HEK293 (cell line): ENCODE data around the gene USP33.
A peak's percentile ranks its signal among the peaks of the same experiment; 100 is the strongest.

Experiments
- CTCF ChIA-PET: fragments of 350-600 bp; formaldehyde crosslinking; extraction: SDS; loops from one replicate; lab custom pipeline; 2021; ENCODE audit warnings: antibody characterized with exemption; lab: Yijun Ruan, JAX
- POLR2A ChIA-PET: fragments of 300-600 bp; formaldehyde crosslinking; extraction: SDS; loops from one replicate; lab custom pipeline; 2020; ENCODE audit warnings: antibody characterized with exemption, inconsistent platforms; lab: Yijun Ruan, JAX
- H3K27ac ChIP-seq: fragments of 200-500 bp; sonication (Bioruptor generic); 2 replicates; pipeline ENCODE4 v1.5.1; 2014; ENCODE audit warnings: low read depth, low read length, control low read depth, inconsistent platforms; ENCODE audit errors: extremely low read depth
- H3K36me3 ChIP-seq, 2 experiments: fragments of 200-500 bp in 1 of 2; sonication (Bioruptor generic) in 1 of 2; 1 replicate in 1 of 2; 2 replicates in 1 of 2; pipeline ENCODE4 v1.5.1; 2014 to 2017; ENCODE audit warnings: inconsistent platforms in 2 of 2, low read length in 2 of 2; ENCODE audit not compliant: control insufficient read depth in 2 of 2, insufficient read depth in 1 of 2
- H3K4me1 ChIP-seq: fragments of 200-500 bp; sonication (Bioruptor generic); 2 replicates; pipeline ENCODE4 v1.5.1; 2014; ENCODE audit warnings: mild to moderate bottlenecking, low read length, inconsistent platforms; ENCODE audit not compliant: control insufficient read depth, insufficient read depth
- H3K4me3 ChIP-seq: 2 replicates; pipeline ENCODE4 v1.5.1; 2011; ENCODE audit warnings: low read depth, mild to moderate bottlenecking, control low read depth, low read length, moderate library complexity
- H3K9me3 ChIP-seq: fragments of 200-500 bp; sonication (Bioruptor generic); 2 replicates; pipeline ENCODE4 v1.5.1; 2014; ENCODE audit warnings: low read depth, low read length, inconsistent platforms; ENCODE audit not compliant: control insufficient read depth, insufficient read depth
- ATF2 ChIP-seq: fragments of 450-650 bp; formaldehyde crosslinking; IDR thresholded peaks from 2 replicates; pipeline ENCODE4 v1.5.1; 2016; ENCODE audit warnings: missing biosample characterization, missing genetic modification characterization, low read depth
- KLF17 ChIP-seq: fragments of 450-650 bp; formaldehyde crosslinking; IDR thresholded peaks from 2 replicates; pipeline ENCODE4 v1.5.1; 2016; ENCODE audit warnings: missing biosample characterization, missing genetic modification characterization
- KLF7 ChIP-seq: fragments of 450-650 bp; formaldehyde crosslinking; IDR thresholded peaks from 2 replicates; pipeline ENCODE4 v1.5.1; 2016; ENCODE audit warnings: missing biosample characterization, missing genetic modification characterization, borderline replicate concordance
- PBX3 ChIP-seq: sonication (generic); formaldehyde crosslinking; IDR thresholded peaks from 2 replicates; pipeline ENCODE4 v1.8.1; 2022; ENCODE audit warnings: mild to moderate bottlenecking, moderate library complexity, missing genetic modification reagents
- PRDM10 ChIP-seq: fragments of 450-650 bp; formaldehyde crosslinking; IDR thresholded peaks from 2 replicates; pipeline ENCODE4 v1.5.1; 2016; ENCODE audit warnings: missing biosample characterization, missing genetic modification characterization
- RBAK ChIP-seq: fragments of 450-650 bp; formaldehyde crosslinking; IDR thresholded peaks from 2 replicates; pipeline ENCODE4 v1.5.1; 2016; ENCODE audit warnings: missing biosample characterization, missing genetic modification characterization
- REPIN1 ChIP-seq: fragments of 450-650 bp; formaldehyde crosslinking; IDR thresholded peaks from 2 replicates; pipeline ENCODE4 v1.5.1; 2017; ENCODE audit warnings: missing biosample characterization, missing genetic modification characterization, low read depth
- SP7 ChIP-seq: fragments of 450-650 bp; formaldehyde crosslinking; IDR thresholded peaks from 2 replicates; pipeline ENCODE4 v1.5.1; 2016; ENCODE audit warnings: missing biosample characterization, missing genetic modification characterization
- TRIM28 ChIP-seq: IDR thresholded peaks from 2 replicates; pipeline ENCODE4 v1.6.1; 2011; ENCODE audit warnings: low read length, control low read depth, borderline replicate concordance
- WT1 ChIP-seq: fragments of 450-650 bp; formaldehyde crosslinking; IDR thresholded peaks from 2 replicates; pipeline ENCODE4 v1.5.1; 2016; ENCODE audit warnings: missing biosample characterization, missing genetic modification characterization
- YY2 ChIP-seq: fragments of 450-650 bp; formaldehyde crosslinking; IDR thresholded peaks from 2 replicates; pipeline ENCODE4 v1.5.1; 2016; ENCODE audit warnings: missing biosample characterization, missing genetic modification characterization
- ZEB2 ChIP-seq: fragments of 450-650 bp; formaldehyde crosslinking; IDR thresholded peaks from 2 replicates; pipeline ENCODE4 v1.5.1; 2016; ENCODE audit warnings: missing biosample characterization, missing genetic modification characterization
- ZNF211 ChIP-seq: fragments of 450-650 bp; formaldehyde crosslinking; IDR thresholded peaks from 2 replicates; pipeline ENCODE4 v1.5.1; 2016; ENCODE audit warnings: low read depth, missing biosample characterization, missing genetic modification characterization
- ZNF214 ChIP-seq: fragments of 450-650 bp; formaldehyde crosslinking; IDR thresholded peaks from 2 replicates; pipeline ENCODE4 v1.5.1; 2017; ENCODE audit warnings: missing biosample characterization, mild to moderate bottlenecking, missing genetic modification characterization, borderline replicate concordance
- ZNF239 ChIP-seq: fragments of 450-650 bp; formaldehyde crosslinking; IDR thresholded peaks from 2 replicates; pipeline ENCODE4 v1.5.1; 2016; ENCODE audit warnings: missing biosample characterization, missing genetic modification characterization
- ZNF24 ChIP-seq: fragments of 450-650 bp; formaldehyde crosslinking; IDR thresholded peaks from 2 replicates; pipeline ENCODE4 v1.5.1; 2016; ENCODE audit warnings: missing biosample characterization, missing genetic modification characterization
- ZNF248 ChIP-seq: fragments of 450-650 bp; formaldehyde crosslinking; IDR thresholded peaks from 2 replicates; pipeline ENCODE4 v1.5.1; 2017; ENCODE audit warnings: missing biosample characterization, missing genetic modification characterization
- ZNF335 ChIP-seq: fragments of 450-650 bp; formaldehyde crosslinking; conservative IDR thresholded peaks from 2 replicates; pipeline ENCODE4 v1.5.1; 2016; ENCODE audit warnings: missing biosample characterization, missing genetic modification characterization
- ZNF423 ChIP-seq: fragments of 450-650 bp; formaldehyde crosslinking; IDR thresholded peaks from 2 replicates; pipeline ENCODE4 v1.5.1; 2016; ENCODE audit warnings: missing biosample characterization, missing genetic modification characterization
- ZNF433 ChIP-seq: fragments of 450-650 bp; formaldehyde crosslinking; IDR thresholded peaks from 2 replicates; pipeline ENCODE4 v1.5.1; 2016; ENCODE audit warnings: missing biosample characterization, missing genetic modification characterization, low read depth
- ZNF530 ChIP-seq: fragments of 450-650 bp; formaldehyde crosslinking; IDR thresholded peaks from 2 replicates; pipeline ENCODE4 v1.5.1; 2016; ENCODE audit warnings: low read depth, missing biosample characterization, missing genetic modification characterization
- ZNF571 ChIP-seq: fragments of 450-650 bp; formaldehyde crosslinking; IDR thresholded peaks from 2 replicates; pipeline ENCODE4 v1.5.0; 2017; ENCODE audit warnings: missing biosample characterization, missing genetic modification characterization
- ZNF654 ChIP-seq: fragments of 450-650 bp; formaldehyde crosslinking; IDR thresholded peaks from 2 replicates; pipeline ENCODE4 v1.5.1; 2016; ENCODE audit warnings: low read depth, missing biosample characterization, missing genetic modification characterization
- ZNF677 ChIP-seq: fragments of 450-650 bp; IDR thresholded peaks from 2 replicates; pipeline ENCODE4 v1.5.0; 2018; ENCODE audit warnings: missing biosample characterization, mild to moderate bottlenecking, missing genetic modification characterization, moderate library complexity
- ZNF707 ChIP-seq: fragments of 450-650 bp; formaldehyde crosslinking; IDR thresholded peaks from 2 replicates; pipeline ENCODE4 v1.5.1; 2016; ENCODE audit warnings: missing biosample characterization, missing genetic modification characterization
- ZNF830 ChIP-seq: fragments of 450-650 bp; IDR thresholded peaks from 2 replicates; pipeline ENCODE4 v1.5.0; 2018; ENCODE audit warnings: missing biosample characterization, missing genetic modification characterization, low read depth, mild to moderate bottlenecking, moderate library complexity

USP33 gene

GRCh38 chr1:77655431-77655974 lies 104.1 kb downstream of the USP33 start (continued):
- no peak for TF ChIP-seq ZNF248
- TF ChIP-seq TRIM28: 0 out of 2 replicates have a peak, but pooled peaks have one; percentile 21
- TF ChIP-seq KLF17 (tag by site-specific recombination): no peak
- peak; percentile 34; the same call in 1 of the 2 replicates for TF ChIP-seq PRDM10
- TF ChIP-seq ZNF571: no peak
- TF ChIP-seq ZNF677 (tag by site-specific recombination): no peak
- no peak for TF ChIP-seq KLF7 (tag by site-specific recombination)

GRCh38 chr1:77652970-77653516 lies 106.6 kb downstream of the USP33 start:
- H3K4me1 ChIP-seq: peaks cover 3% of the 10 kb centered on the region; the same call in 1 of the 2 replicates
- ChIA-PET POLR2A (no interaction called here), CTCF (no interaction called here)
- H3K4me3 ChIP-seq: no peak overlapping the region
- H3K36me3 ChIP-seq: peaks cover 0 to 8% of the 10 kb centered on the region in 2 experiments; a peak in 2 of 3 replicates
- TF ChIP-seq SP7 (tag by site-specific recombination) (no peak), REPIN1 (tag by site-specific recombination) (no peak), ZNF433 (tag by site-specific recombination) (no peak), YY2 (tag by site-specific recombination) (no peak), ZNF211 (tag by site-specific recombination) (no peak), ZNF239 (no peak), ZNF214 (tag by site-specific recombination) (no peak), ZNF830 (tag by site-specific recombination) (no peak), ZNF24 (tag by site-specific recombination) (no peak), ZNF530 (tag by site-specific recombination) (no peak), RBAK (tag by site-specific recombination) (no peak)
- H3K27ac ChIP-seq: no peak overlapping the region
- no peaks in the 10 kb centered on the region for H3K9me3 ChIP-seq

GRCh38 chr1:77652268-77652667 lies 107.4 kb downstream of the USP33 start:
- peaks cover 3% of the 10 kb centered on the region; the same call in 1 of the 2 replicates for H3K4me1 ChIP-seq
- H3K4me3 ChIP-seq: no peak overlapping the region
- CTCF ChIA-PET: no interaction called here
- no peaks in the 10 kb centered on the region for H3K9me3 ChIP-seq
- POLR2A ChIA-PET: no interaction called here
- peaks cover 0 to 8% of the 10 kb centered on the region in 2 experiments; a peak in 2 of 3 replicates for H3K36me3 ChIP-seq
- no peak overlapping the region for H3K27ac ChIP-seq
- TF ChIP-seq ZNF707 (tag by site-specific recombination): no peak
- no peak for TF ChIP-seq ZNF654
- no peak for TF ChIP-seq ZNF423
- no peak for TF ChIP-seq PBX3 (CRISPR knock-in tag)
- no peak for TF ChIP-seq ZEB2
- no peak for TF ChIP-seq ZNF335 (tag by site-specific recombination)
- TF ChIP-seq RBAK (tag by site-specific recombination): no peak
- no peak for TF ChIP-seq ATF2 (tag by site-specific recombination)
- TF ChIP-seq WT1 (tag by site-specific recombination): no peak
